HG02938 (cell line): ENCODE measurements around the gene TBC1D22A.

Source experiments
- ATAC-seq: cut with Tn5 transposase; IDR thresholded peaks from one replicate; pipeline ENCODE4 v1.9.1; 2021; ENCODE audit warnings: mild to moderate bottlenecking, moderate library complexity; ENCODE audit not compliant: unreplicated experiment

TBC1D22A gene

GRCh38 chr22:47213571-47214230 lies 451.3 kb downstream of the TBC1D22A start:
- no peak for ATAC-seq

- no peak for ATAC-seq
Observed at GRCh38 chr22:47215851-47216250, 453.4 kb downstream of the TBC1D22A start.

DNA sequence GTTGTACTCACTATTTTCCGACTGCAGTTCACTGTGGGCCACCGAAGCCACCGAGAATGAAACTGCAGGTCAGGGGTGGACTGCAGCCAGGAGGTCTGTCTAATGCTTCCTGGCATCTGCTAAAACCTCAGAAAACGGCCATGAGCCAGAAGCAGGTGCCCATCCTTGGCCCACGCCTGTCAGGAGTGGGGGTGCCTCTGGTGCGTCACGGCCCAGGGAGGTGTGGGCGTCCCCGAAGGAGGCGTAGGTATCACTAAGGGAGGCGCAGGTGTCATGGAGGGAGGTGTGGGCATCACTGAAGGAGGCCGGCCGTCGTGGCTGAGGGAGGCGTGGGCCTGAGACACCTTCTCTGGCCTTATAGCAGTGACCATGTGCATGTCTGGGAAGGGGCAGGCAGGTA lies 456.2 kb downstream of the TBC1D22A start:
- ATAC-seq: no peak

- ATAC-seq: no peak
Observed at GRCh38 chr22:47219789-47220188, 457.3 kb downstream of the TBC1D22A start.

GRCh38 chr22:47220752-47221151 lies 458.3 kb downstream of the TBC1D22A start:
- ATAC-seq: no peak

- ATAC-seq: no peak
Observed at GRCh38 chr22:47221840-47222615, 459.6 kb downstream of the TBC1D22A start.
